ENCODE results near the gene HES2.
"Not testable (repeated sequence)": the region's sequence is repeated elsewhere in the genome, so short reads cannot be mapped to it uniquely, and the experiment has no call there.

- TF ChIP-seq, protein P1, sequence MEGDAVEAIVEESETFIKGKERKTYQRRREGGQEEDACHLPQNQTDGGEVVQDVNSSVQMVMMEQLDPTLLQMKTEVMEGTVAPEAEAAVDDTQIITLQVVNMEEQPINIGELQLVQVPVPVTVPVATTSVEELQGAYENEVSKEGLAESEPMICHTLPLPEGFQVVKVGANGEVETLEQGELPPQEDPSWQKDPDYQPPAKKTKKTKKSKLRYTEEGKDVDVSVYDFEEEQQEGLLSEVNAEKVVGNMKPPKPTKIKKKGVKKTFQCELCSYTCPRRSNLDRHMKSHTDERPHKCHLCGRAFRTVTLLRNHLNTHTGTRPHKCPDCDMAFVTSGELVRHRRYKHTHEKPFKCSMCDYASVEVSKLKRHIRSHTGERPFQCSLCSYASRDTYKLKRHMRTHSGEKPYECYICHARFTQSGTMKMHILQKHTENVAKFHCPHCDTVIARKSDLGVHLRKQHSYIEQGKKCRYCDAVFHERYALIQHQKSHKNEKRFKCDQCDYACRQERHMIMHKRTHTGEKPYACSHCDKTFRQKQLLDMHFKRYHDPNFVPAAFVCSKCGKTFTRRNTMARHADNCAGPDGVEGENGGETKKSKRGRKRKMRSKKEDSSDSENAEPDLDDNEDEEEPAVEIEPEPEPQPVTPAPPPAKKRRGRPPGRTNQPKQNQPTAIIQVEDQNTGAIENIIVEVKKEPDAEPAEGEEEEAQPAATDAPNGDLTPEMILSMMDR (conservative IDR thresholded peaks at IDR 0.05 in 1 of 2, IDR thresholded peaks at IDR 0.05 in 1 of 2; ENCODE audit: low read depth in 1 of 2, low read length in 2 of 2), result not testable (repeated sequence)
- not testable (repeated sequence) for TF ChIP-seq EZH2 (IDR thresholded peaks at IDR 0.05; ENCODE audit: low read length, missing control alignments)
Measured at GRCh38 chr1:6431645-6432579, 12.2 kb upstream of the HES2 start.

Data from fibroblast of lung (primary cell).